Measurements from ENCODE around the gene IL36RN.

GRCh38 chr2:113039158-113039557 lies 19.8 kb upstream of the IL36RN start:
- TF ChIP-seq CTCF (conservative IDR thresholded peaks at IDR 0.05) (no peak), ZFX (IDR thresholded peaks at IDR 0.05) (no peak)

Measured in C4-2B (cell line).